Caki2 (cell line): ENCODE results near the gene EARS2. TPM values are rescaled to one million over a fixed set of nuclear protein-coding genes. Genes with fewer than 3 reads are reported as not detected.

Experiments
- DNase-seq: peaks from one replicate; pipeline ENCODE4 v3.0.0-alpha.2; 2015; ENCODE audit warnings: low read depth
- in situ Hi-C: cut with HindIII; loops from 2 replicates; pipeline ENCODE4 v1.10.0; 2016; ENCODE audit warnings: low sequenced_read_pairs, low pct_unique_long_range_greater_than_20kb, mixed read lengths
- total RNA-seq: library from RNA; depleted of rRNA; stranded (reverse); fragments of >200 nt; shearing (Covaris generic); gene quantifications from 2 replicates; pipeline ENCODE4 v1.2.3, GENCODE V29; 2014; ENCODE audit warnings: low replicate concordance

The EARS2 gene
- total RNA-seq, 1 experiment from 2014 or later: 32.9 TPM

GRCh38 chr16:23535901-23536300, 21.2 kb downstream of the EARS2 start:
- peak; percentile 69 for DNase-seq
- in situ Hi-C loops: no loop called here

- in situ Hi-C loops: no loop called here
- DNase-seq: no peak
Measured at GRCh38 chr16:23534868-23535860, 22.0 kb downstream of the EARS2 start.

- in situ Hi-C loops: no loop called here
Measured at GRCh38 chr16:23532448-23532847, 24.7 kb downstream of the EARS2 start.

GRCh38 chr16:23530062-23530461, 27.1 kb downstream of the EARS2 start:
- no peak for DNase-seq
- in situ Hi-C loops: no loop called here

More at GRCh38 chr16:23532448-23532847, 24.7 kb downstream of the EARS2 start:
- DNase-seq: no peak

GRCh38 chr16:23528644-23529310, 28.4 kb downstream of the EARS2 start:
- in situ Hi-C loops: no loop called here
- no peak for DNase-seq

GRCh38 chr16:23527961-23528643, 29.0 kb downstream of the EARS2 start:
- peak; percentile 75 for DNase-seq
- in situ Hi-C loops: no loop called here

GRCh38 chr16:23524886-23525285, 32.3 kb downstream of the EARS2 start:
- in situ Hi-C loops: no loop called here
- no peak for DNase-seq

- in situ Hi-C loops: no loop called here
- no peak for DNase-seq
Measured at GRCh38 chr16:23523876-23524385, 33.2 kb downstream of the EARS2 start.

GRCh38 chr16:23523321-23523720, 33.8 kb downstream of the EARS2 start:
- in situ Hi-C loops: no loop called here
- DNase-seq: no peak

- no peak for DNase-seq
- in situ Hi-C loops: no loop called here
Measured at GRCh38 chr16:23521965-23522364, 35.2 kb downstream of the EARS2 start.

GRCh38 chr16:23521037-23521743, 36.0 kb downstream of the EARS2 start:
- no peak for DNase-seq
- in situ Hi-C loops: no loop called here

GRCh38 chr16:23520500-23520899, 36.6 kb downstream of the EARS2 start:
- in situ Hi-C loops: no loop called here
- DNase-seq: no peak

- in situ Hi-C loops: no loop called here
Measured at GRCh38 chr16:23519282-23519681, 37.9 kb downstream of the EARS2 start.

GRCh38 chr16:23518435-23518891, 38.7 kb downstream of the EARS2 start:
- no peak for DNase-seq
- in situ Hi-C loops: no loop called here

More at GRCh38 chr16:23519282-23519681, 37.9 kb downstream of the EARS2 start:
- DNase-seq: no peak

GRCh38 chr16:23516366-23517137, 40.6 kb downstream of the EARS2 start:
- DNase-seq: no peak
- in situ Hi-C loops: no loop called here

GRCh38 chr16:23515881-23516280, 41.3 kb downstream of the EARS2 start:
- no peak for DNase-seq
- in situ Hi-C loops: no loop called here
